Measurements from ENCODE around the gene PMF1.

Gene PMF1

DNA sequence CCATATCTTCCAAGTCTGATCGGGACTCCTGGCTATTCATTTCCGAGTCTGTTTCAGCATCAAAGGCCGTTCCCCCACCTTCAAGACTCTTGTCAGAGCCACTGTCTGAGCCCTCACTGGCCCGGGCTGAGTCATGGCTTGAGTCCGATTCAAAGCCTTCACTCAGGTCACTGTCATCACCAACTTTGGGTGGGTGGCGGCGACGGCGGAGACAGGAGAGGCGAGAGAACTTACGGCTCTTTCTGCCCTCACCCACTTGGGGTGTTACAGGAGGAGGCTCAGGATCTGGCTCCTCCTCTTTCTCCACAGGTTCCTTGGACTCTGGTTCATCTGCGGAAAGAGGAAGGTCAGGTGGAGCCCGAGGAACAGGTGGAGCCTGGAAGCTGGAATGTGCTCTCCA, 53.2 kb downstream of the PMF1 start:
- DNase-seq (ENCODE audit: low read depth) = no peak

DNA sequence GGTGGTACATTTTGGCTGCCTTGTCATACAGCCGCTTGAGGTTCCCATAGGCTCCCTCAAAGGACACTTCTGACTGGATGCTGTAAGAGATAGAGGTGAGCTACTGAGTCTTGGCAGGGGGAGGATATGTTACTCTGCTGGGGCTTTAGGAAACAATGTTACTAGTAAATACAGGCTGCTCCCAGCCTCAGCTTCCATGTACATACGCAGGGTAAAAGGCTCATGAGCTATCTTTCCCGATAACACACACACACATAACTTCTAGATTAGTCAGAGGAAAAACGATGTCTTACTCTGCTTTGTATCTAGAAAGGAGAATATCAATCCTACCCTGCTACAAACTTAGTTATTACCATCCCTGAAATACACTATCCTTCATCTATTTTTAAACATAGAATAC, 55.5 kb downstream of the PMF1 start:
- no peak for DNase-seq (ENCODE audit: low read depth)

DNA sequence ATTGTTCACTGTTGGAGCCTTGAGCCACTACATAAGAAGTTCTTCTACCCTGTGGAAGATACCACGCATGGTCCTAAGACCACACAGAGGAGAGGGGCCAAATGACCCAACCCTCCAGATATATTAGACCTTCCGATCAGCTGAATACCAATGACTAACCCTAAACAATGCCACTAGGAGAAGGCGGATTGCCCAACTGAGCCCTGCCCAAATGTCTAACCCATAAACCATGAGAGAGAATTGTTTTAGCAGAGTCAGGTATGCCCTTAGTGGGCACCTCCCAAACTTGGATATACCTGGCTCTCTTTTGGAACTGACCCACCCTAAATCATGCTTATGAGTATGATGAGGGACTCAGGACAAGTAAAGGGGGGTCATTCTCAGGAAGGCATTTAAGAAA, 57.5 kb downstream of the PMF1 start:
- no peak for DNase-seq (ENCODE audit: low read depth)

DNA sequence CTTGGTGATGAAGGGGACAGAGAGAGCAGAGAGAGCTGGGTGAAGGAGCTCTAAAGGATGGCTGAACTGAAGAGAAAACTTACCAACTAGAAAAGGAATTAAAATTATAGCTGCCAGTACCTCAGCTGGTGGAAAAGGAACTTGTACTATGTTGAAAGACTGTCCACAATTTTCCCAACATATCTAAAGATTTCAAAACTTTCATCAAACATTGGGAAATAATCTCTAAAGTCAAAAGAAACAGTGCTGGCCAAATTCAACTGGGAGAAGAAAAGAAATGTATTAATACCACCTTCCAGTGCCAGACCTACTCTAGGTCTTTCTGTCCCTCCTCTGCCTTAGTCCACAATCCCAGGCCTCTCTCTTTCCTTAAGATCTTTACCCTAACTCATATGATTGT, 63.7 kb downstream of the PMF1 start:
- DNase-seq (ENCODE audit: low read depth) = no peak

DNA sequence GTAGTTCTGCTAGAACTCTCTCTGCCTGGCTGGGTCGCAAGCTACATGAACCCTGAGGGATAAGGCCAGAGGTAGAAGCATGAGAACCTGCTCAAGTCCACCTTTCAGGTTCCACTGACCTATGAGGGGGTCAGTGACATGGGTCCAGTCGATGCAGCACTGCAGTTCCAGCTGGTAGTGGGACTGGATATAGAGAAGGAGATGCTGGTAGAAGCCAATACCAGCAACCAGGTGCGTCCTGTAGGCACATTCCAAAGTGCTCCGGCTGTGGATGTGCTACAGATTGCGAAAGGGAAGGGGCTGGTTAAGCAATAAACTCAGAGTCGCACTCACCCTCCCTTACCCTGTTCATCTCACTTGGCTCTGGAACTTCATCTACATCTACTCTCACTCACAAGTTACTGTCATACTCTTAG, 64.2 kb downstream of the PMF1 start:
- DNase-seq (ENCODE audit: low read depth) = no peak

DNA sequence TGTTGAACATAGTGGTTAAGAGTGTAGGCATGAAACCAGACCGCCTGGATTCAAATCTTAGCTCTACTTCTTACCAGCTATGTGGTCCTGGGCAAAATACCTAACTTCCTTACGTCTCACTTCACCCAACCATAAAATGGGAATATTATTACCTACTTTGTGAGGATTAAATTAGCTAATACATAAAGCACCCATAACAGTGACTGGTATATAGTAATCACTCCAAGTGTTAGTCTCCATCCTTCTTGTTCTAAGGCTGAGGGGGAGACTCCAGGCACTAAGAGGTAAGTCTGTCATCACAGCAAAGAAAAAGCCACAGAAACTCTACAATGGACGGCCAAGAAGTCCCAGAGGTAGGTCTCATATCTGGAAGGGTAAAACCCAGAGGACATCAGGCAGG, 67.0 kb downstream of the PMF1 start:
- no peak for DNase-seq (ENCODE audit: low read depth)

DNA sequence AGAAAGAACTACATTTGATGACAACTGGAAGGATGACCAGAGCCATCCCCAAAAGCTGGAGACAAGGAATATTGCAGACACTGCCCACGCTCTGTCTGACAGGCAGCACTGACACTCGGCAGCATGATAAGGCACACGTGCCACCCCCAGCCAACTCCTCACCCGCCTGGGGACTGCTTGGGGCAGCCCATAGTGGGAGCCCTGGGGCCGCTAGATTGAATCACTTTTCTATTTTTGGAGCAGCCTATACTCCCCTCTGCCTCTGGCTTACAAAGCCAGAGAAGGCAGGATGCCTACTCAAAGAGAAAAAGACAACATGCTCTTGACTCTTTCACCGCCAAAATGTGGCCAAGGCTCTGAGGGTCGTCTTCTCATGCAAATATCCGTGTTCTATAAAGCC, 68.5 kb downstream of the PMF1 start:
- peak; percentile 23 for DNase-seq (ENCODE audit: low read depth)

DNA sequence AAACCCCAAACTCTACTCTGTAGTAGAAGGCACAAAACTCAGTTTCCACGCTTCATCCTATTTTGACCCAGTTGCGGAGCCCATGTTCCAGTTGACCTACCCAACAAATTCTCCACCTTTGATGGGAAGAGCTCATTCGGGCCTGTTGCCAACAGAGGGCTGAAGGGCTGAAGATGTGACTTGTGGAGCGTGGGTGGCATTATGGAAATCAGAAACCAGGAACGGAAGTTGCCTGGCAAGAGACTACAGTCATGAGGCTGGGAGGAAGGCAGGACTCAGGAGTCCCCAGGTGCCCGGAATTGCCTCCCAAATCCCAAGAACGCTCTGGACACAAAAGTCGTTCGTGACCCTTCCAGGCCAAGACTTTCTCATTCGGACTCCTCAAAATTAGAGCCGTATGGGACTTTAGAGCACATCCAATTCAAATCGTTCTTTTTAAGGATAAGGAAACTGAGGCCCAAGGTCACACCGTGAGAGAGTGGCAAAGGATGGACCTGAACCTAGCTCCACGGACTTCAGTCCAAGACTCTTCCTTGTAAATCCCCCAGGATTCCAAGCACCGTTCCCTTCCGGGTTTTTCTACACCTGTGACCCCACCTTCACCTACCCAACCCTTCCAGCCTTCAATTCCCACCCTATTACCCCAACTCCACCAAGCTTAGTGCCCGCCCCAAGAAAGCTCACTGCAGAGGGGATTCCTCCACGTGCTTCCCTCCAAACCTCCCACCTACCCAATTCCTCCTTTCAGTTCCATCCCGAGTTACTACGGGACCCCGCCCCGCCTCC, 69.1 kb downstream of the PMF1 start:
- DNase-seq (ENCODE audit: low read depth) = no peak

DNA sequence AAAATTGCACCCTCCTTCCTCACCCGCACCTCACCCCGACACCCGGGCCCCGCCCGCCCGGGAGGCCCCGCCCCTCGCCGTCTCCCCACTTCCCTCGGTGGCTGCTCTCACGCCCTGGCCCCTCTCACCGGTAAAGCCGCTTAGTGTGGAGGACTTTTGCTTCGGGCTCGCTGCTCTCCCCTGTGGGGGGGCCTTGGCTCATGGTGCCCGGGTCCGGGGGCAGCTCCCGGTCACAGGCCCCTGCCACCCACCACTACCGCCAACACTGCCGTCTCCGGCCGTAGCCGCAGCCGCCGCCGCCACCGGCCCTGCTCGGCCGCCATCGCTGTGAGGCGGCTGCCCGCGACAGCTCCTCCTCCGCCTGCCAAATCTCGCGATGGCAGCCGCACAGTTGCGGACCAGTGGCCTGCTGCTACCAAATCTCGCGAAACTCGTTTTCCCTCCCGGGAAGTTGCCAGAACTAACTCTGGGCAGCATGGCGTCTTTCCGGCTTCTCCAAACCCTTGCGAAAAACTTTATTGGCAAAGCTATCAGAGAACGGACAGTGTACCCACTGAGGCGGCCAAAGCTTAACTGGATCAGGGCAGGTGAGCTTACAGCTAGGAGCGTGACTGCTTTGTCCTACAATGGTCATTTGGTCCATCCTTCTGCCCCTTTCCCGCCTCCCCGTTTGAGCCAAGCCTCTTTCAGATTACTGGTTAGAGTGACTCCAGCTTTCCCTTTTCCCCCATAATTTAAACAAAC, 69.8 kb downstream of the PMF1 start, which contains the start of gene SMG5:
TSS of gene SMG5 (minus strand) at position 347 of the 744 bp plus-strand sequence. CDS start at position 202, 145 bp downstream.
- peak; percentile 90 for DNase-seq (ENCODE audit: low read depth)

DNA sequence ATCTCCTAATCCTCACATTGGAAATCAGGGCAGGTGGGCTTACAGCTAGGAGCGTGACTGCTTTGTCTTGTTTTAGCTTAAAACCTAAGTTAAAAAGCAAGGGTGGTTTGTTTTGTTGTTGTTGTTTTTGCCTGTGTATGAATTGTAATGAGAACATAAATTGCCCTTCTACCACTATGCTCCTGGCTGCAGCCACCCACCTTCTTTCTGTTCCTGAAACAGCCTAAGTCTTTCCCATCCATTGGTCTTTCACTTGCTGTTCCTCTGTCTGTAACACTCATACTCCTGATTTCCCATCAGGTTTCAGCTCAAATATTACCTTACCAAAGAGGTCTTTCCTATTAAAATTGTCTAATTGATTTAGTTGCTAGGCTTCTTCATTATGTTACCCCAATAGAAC, 70.7 kb downstream of the PMF1 start:
- DNase-seq (ENCODE audit: low read depth) = no peak

DNA sequence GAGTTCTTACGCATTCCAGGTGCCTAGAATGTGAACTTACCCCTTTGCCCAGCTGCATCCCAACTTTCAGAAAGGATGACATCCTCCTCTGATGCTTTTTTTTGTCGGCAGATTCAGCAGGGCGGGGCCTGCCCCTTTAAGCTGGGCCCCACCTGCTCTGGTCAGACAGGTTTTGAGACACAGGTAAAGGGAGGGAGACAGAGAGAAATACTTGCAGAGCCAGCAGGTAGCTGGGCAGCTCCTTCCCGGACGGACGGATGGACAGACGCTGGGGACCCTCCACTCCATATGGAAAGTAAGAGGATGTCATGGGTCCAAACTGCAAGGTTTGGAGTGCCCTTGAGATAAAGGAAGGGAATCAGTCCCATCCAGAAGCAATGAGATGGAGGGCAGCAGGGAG, 71.3 kb downstream of the PMF1 start, which contains the start of gene TMEM79:
TSS of gene TMEM79 (plus strand) at position 214 of the 400 bp plus-strand sequence. CDS start 902 bp downstream, outside the sequence.
- no peak for DNase-seq (ENCODE audit: low read depth)

DNA sequence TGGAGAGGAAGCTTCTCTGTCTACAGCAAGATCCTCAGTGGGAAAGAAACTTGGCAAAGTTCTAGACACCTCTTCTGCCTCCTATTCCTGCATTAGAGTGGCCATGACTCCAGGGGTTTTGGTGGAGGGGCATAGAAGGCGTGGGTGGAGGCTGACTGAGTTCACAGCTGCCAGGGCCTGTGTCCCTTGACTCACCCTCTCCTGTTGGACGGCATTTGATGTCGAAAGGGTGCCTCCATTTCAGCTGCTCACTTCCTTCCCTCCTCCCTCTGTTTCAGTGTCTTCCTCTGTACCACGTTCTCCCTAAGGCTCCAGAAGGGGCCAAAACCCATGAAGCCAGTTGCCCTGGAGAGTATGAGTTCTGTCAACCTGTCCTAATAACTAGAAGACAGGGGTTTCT, 72.0 kb downstream of the PMF1 start:
- DNase-seq (ENCODE audit: low read depth) = no peak

DNA sequence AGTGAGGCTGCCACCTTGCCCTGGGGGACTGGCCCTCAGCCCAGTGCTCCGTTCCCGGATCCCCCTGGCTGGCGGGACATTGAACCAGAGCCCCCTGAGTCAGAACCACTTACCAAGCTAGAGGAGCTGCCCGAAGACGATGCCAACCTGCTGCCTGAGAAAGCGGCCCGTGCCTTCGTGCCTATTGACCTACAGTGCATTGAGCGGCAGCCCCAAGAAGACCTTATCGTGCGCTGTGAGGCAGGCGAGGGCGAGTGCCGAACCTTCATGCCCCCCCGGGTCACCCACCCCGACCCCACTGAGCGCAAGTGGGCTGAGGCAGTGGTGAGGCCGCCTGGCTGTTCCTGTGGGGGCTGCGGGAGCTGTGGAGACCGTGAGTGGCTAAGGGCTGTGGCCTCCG, 72.6 kb downstream of the PMF1 start:
- no peak for DNase-seq (ENCODE audit: low read depth)

DNA sequence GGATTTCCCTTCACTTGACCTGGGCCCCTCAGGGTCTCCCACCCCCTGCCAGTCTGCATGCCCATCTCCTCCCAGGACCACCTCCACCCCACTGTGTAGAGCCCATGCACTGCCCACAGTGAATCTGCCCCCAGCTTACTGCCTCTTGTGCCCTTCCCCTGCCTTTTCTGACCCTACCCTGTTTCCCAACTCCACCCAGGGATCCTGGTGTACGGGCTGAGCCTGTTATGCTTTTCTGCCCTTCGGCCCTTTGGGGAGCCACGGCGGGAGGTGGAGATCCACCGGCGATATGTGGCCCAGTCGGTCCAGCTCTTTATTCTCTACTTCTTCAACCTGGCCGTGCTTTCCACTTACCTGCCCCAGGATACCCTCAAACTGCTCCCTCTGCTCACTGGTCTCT, 73.3 kb downstream of the PMF1 start:
- no peak for DNase-seq (ENCODE audit: low read depth)
